IPS-NIHi11 (cell line): Measurements from ENCODE around the gene AKR1C2.
A peak's percentile ranks its signal among the peaks of the same experiment; 100 is the strongest.
"Not testable (repeated sequence)": the region's sequence is repeated elsewhere in the genome, so short reads cannot be mapped to it uniquely, and the experiment has no call there.

Source experiments
- DNase-seq: peaks from one replicate; pipeline ENCODE4 v3.0.0; 2012; ENCODE audit warnings: mixed read lengths, low spot score

Gene AKR1C2

GRCh38 chr10:4988000-4988641 is 15.5 kb downstream of the AKR1C2 start:
- not testable (repeated sequence) for DNase-seq

DNA sequence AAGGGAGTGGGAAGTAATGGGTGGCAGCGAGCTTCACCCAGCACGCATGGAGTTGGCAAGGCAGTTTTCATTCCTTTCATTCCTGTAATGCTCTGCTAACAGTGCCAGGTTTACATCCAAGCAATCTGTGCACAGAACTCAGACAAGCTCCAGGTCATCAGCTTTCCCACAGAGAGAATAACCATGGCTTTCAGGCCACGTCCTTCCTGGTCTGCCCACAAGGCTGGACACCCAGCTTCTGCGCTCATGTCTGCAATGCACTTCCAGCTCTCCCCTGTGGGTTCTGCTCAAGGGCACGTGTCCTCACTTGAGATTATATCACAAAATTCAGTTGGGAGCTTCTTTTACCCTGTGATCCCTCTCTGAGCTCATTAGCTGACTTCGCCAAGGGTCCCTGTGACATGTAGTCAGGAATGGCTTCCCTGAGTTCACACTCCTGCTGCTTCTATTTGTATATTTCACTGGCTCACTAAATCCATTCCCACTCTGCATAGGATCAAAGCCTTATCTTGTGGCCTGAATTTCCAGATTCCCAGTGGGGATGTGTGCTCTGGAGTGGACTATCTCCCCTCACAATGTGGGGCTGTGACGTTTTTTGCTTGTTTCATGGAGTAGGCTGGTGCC is 18.6 kb downstream of the AKR1C2 start:
- DNase-seq, result peak; percentile 7

- DNase-seq, result no peak
Observed at GRCh38 chr10:4984223-4984622, 19.4 kb downstream of the AKR1C2 start.

DNA sequence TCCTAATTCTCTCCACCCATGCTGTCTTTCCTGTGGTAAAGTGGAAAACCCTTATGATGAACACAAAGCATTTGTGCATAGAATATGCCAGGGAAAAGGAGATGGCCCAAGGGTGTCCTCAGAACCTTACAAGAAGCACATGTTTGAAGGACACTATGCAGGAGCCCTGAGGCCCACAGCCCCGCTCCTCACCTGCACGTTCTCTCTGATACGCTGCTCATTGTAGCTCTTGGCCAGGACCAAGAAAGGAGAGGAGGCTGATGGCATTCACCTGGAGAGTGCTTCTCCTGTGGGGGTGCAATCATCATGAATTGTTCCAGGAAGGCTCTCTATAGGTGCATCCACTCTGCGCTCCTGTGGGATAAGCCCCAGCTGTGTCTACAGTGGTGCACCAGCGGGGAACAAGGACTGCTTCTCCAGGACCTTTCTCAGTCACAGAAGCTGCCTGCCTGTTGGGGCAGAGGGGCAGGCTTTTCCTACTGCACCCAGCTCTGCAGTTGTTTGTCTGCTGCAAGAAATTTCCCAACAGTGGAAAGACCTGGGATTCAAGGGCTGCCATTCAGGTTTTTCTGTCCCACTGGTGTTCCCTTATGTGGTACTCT is 19.9 kb downstream of the AKR1C2 start:
- no peak for DNase-seq

DNA sequence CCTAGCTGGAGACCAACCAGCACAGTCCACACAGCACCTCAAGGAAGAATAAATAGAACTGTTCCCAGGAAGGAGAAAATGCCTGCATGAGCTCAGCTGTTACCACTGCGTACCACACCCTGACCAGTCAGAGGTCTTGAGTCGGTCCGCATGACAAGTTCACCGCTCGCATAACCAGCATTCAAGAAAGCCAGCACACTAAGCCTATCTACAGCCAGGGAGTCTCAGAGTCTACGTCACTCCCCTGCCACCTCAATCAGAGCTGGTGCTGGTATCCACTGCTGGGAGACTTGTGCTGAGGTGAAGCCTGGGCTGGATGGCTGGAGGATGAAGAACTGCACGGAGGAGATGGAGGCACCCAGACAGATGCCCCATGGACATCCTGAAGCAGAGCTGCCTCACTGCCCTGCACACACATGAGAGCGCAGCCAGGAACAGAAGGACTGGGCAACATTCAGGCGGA is 20.9 kb downstream of the AKR1C2 start:
- no peak for DNase-seq

DNA sequence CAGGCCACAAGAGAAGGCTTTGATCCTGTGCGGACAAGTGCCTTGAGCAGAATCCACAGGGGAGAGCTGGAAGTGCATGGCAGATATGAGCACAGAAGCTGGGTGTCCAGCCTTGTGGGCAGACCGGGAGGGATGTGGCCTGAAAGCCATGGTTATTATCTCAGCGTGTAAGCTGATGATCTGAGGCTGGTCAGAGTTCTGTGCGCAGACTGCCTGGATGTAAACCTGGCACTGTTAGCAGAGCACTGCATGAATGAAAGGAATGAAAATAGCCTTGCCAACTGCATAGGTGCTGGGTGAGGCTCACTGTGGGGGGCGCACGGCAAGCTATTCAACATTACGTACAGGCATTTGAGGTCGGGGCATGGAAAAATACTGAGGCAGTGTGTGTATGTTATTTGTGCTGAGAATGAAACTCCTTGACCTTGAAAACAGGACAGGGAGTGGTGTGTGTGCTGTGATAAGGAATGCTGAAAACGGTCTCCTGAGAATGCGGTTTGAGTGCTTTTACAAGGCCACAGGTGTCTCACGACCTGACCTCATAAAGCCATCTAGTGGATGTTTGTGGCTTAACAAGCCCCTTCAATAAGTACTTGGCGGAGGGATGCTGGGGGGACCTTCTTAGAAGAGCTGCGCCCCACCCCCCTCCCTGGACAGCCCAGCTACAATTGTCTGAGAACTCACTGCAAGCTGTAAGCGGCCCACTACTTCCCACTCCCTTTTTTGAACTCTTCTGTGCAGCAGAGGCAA is 21.8 kb downstream of the AKR1C2 start:
- peak; percentile 44 for DNase-seq

- DNase-seq, result no peak
Observed at GRCh38 chr10:4980793-4981192, 22.9 kb downstream of the AKR1C2 start.

DNA sequence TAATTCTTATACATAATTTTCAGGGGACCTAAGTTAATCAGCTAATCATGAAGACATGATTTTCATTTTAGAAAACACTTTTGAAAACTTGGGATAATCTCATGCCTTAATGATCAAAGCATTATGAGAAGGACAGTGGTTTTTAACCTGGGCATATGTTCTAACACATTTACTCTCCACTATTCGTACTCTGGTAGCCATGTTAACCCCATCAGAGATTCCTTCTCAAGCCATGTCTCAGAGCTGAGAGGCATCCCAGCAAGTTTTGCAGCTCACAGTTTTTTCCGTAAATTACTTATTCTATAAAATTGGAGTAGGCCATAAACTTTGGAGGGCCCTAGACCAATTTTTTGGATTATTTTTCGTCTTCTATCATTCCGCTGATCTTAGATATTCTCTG is 24.8 kb downstream of the AKR1C2 start:
- DNase-seq, result no peak

DNA sequence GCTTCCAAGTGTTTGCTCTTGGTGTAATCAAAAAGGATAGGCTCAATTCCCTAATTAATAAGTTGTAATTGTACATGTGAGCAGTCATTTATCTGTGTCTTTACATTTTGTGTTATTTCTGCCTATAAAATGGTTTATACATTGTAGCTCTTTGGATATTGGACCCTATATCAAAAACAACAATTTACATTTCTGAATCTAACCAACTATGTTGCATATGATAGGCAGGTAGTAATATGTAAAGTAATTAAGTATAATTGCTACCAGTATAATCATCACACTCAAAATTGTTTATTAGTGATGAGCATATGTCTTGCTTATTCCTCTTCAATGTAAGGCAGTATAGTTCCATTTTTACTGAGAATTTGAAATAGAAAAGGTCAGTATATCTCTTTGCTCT is 26.6 kb downstream of the AKR1C2 start:
- no peak for DNase-seq

DNA sequence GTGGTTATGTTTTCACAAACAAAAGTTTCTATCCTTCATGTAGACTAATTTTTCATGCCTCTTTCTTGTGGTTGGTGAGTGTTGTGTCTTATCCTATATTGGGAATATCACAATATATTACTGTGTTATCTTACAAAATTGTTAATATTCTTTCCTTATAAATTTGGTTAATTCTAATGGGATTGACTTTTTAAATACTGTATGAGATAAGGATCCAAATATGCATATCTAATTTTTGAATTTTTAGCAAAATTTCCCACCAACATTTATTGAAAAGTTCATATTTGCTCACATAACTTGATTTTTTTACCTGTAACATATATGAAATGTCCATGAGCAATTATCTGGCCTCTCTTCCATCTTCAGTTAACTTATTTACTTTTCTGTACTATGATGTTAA is 29.3 kb downstream of the AKR1C2 start:
- DNase-seq, result not testable (repeated sequence)

- not testable (repeated sequence) for DNase-seq
Observed at GRCh38 chr10:4973294-4973693, 30.4 kb downstream of the AKR1C2 start.

- not testable (repeated sequence) for DNase-seq
Observed at GRCh38 chr10:4972369-4973142, 31.1 kb downstream of the AKR1C2 start.

GRCh38 chr10:4970362-4970761 is 33.3 kb downstream of the AKR1C2 start:
- not testable (repeated sequence) for DNase-seq

DNA sequence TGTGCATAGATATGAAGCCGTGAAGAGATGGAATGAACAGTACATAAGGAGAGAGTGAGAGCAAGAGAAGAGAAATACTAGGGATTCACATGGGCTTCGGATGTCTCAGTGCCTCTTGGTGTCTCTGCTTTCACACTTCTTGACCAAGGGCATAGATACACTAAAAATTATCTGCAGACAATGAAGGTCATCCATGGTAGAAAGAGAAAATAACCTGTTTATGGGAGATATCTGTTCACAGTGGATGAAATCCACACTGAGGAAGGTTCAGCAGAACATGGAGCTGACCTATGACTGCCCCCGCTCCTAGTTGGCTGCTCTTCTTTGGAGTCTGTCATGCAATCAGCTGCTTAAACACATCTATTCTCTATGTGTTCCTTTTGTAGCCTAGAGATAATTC is 34.4 kb downstream of the AKR1C2 start:
- not testable (repeated sequence) for DNase-seq

DNA sequence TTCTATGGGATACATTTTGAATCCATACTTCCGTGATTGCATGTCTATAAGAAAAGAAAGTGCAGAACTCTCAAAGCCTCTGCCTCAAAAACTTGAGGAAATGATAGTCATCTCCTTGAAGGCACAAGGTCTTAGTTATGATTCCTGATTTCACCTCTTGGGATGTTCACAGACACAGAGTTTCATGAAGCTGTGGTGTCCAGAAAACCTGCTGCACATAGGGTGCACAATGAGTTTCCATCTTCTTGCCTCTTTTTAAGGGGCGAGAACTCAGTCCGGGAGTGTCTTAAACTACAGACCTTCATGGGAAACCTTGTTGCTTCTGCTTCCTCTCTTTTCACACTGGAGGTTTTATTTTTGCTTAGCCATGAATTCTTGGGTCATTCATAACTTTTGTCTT is 36.5 kb downstream of the AKR1C2 start:
- DNase-seq, result not testable (repeated sequence)

GRCh38 chr10:4965763-4966162 is 37.9 kb downstream of the AKR1C2 start:
- not testable (repeated sequence) for DNase-seq

GRCh38 chr10:4963815-4964154 is 39.9 kb downstream of the AKR1C2 start:
- not testable (repeated sequence) for DNase-seq

- DNase-seq, result not testable (repeated sequence)
Observed at GRCh38 chr10:4962876-4963814, 40.5 kb downstream of the AKR1C2 start, which contains the start of gene AKR1C1. Gene AKR1C1, plus strand, starts transcription at chr10:4963415. Its CDS starts 30 bp downstream, at chr10:4963445.

- not testable (repeated sequence) for DNase-seq
Observed at GRCh38 chr10:4962308-4962707, 41.3 kb downstream of the AKR1C2 start.

GRCh38 chr10:4961558-4961957 is 42.1 kb downstream of the AKR1C2 start:
- DNase-seq, result not testable (repeated sequence)
